ENCODE results near the gene ATXN2L. TPM values are rescaled to one million over a fixed set of nuclear protein-coding genes. Genes with fewer than 3 reads are reported as not detected.

The ATXN2L gene
- total and polyA plus RNA-seq, 2 of the 13 experiments (the other 11 are each of a cell fraction or from before 2014, with no cell fraction given), result 40.8 to 55.1 TPM

DNA sequence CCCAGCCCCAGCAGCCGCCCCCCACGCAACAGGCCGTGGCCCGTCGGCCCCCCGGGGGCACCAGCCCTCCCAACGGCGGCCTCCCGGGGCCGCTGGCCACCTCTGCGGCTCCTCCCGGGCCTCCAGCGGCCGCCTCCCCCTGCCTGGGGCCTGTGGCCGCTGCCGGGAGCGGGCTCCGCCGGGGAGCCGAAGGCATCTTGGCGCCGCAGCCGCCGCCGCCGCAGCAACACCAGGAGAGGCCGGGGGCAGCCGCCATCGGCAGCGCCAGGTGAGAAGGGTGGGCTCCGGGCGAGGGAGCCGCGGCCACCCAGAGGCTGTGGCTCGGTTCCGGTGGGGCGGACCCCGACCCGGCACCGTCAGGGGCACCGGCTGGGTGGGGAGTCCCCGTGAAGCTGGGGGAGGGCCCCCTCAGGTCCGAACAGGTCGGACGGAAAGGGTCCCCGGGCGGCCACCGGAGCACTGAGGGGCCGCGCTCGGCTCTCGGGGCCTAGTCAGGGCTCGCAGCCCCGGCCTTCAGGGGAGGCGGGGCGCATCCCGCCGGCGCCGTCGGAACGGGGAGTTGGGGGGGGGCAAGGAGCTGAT is 583 bp downstream of the ATXN2L start (continued):
- TF ChIP-seq, protein P1, sequence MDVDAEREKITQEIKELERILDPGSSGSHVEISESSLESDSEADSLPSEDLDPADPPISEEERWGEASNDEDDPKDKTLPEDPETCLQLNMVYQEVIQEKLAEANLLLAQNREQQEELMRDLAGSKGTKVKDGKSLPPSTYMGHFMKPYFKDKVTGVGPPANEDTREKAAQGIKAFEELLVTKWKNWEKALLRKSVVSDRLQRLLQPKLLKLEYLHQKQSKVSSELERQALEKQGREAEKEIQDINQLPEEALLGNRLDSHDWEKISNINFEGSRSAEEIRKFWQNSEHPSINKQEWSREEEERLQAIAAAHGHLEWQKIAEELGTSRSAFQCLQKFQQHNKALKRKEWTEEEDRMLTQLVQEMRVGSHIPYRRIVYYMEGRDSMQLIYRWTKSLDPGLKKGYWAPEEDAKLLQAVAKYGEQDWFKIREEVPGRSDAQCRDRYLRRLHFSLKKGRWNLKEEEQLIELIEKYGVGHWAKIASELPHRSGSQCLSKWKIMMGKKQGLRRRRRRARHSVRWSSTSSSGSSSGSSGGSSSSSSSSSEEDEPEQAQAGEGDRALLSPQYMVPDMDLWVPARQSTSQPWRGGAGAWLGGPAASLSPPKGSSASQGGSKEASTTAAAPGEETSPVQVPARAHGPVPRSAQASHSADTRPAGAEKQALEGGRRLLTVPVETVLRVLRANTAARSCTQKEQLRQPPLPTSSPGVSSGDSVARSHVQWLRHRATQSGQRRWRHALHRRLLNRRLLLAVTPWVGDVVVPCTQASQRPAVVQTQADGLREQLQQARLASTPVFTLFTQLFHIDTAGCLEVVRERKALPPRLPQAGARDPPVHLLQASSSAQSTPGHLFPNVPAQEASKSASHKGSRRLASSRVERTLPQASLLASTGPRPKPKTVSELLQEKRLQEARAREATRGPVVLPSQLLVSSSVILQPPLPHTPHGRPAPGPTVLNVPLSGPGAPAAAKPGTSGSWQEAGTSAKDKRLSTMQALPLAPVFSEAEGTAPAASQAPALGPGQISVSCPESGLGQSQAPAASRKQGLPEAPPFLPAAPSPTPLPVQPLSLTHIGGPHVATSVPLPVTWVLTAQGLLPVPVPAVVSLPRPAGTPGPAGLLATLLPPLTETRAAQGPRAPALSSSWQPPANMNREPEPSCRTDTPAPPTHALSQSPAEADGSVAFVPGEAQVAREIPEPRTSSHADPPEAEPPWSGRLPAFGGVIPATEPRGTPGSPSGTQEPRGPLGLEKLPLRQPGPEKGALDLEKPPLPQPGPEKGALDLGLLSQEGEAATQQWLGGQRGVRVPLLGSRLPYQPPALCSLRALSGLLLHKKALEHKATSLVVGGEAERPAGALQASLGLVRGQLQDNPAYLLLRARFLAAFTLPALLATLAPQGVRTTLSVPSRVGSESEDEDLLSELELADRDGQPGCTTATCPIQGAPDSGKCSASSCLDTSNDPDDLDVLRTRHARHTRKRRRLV (CRISPR knock-in tag; IDR thresholded peaks at IDR 0.05), result no peak
- TF ChIP-seq ATAD3A (CRISPR knock-in tag; IDR thresholded peaks at IDR 0.05) (no peak), ATF7-NPFF (CRISPR knock-in tag; IDR thresholded peaks at IDR 0.05; ENCODE audit: low read depth) (no peak), SRSF1 (optimal IDR thresholded peaks at IDR 0.05; ENCODE audit: low read depth, low read length) (peak; percentile 85), FLYWCH1 (CRISPR knock-in tag; IDR thresholded peaks at IDR 0.05) (0 out of 2 replicates have a peak, but pooled peaks have one; percentile 60), HNRNPL (IDR thresholded peaks at IDR 0.05; ENCODE audit: low read depth, low read length) (0 out of 2 replicates have a peak, but pooled peaks have one; percentile 42), KMT2A (CRISPR knock-in tag; IDR thresholded peaks at IDR 0.05) (peak; percentile 13; the same call in 1 of the 2 replicates), PHF5A (CRISPR knock-in tag; IDR thresholded peaks at IDR 0.05; ENCODE audit: low read depth, unreplicated experiment) (no peak), RFX5 (IDR thresholded peaks at IDR 0.05; ENCODE audit: low read depth, low read length) (no peak), SP4 (CRISPR knock-in tag; IDR thresholded peaks at IDR 0.05) (peak; percentile 78; the same call in 1 of the 2 replicates), PCBP1 (IDR thresholded peaks at IDR 0.05; ENCODE audit: borderline replicate concordance, low read depth, low read length) (0 out of 2 replicates have a peak, but pooled peaks have one; percentile 22), RXRA (CRISPR knock-in tag; IDR thresholded peaks at IDR 0.05) (no peak), ADNP (CRISPR knock-in tag; IDR thresholded peaks at IDR 0.05) (no peak), ZNF761 (CRISPR knock-in tag; conservative IDR thresholded peaks at IDR 0.05) (no peak), ATF1 (CRISPR knock-in tag; IDR thresholded peaks at IDR 0.05) (no peak)
- TF ChIP-seq, protein P2, sequence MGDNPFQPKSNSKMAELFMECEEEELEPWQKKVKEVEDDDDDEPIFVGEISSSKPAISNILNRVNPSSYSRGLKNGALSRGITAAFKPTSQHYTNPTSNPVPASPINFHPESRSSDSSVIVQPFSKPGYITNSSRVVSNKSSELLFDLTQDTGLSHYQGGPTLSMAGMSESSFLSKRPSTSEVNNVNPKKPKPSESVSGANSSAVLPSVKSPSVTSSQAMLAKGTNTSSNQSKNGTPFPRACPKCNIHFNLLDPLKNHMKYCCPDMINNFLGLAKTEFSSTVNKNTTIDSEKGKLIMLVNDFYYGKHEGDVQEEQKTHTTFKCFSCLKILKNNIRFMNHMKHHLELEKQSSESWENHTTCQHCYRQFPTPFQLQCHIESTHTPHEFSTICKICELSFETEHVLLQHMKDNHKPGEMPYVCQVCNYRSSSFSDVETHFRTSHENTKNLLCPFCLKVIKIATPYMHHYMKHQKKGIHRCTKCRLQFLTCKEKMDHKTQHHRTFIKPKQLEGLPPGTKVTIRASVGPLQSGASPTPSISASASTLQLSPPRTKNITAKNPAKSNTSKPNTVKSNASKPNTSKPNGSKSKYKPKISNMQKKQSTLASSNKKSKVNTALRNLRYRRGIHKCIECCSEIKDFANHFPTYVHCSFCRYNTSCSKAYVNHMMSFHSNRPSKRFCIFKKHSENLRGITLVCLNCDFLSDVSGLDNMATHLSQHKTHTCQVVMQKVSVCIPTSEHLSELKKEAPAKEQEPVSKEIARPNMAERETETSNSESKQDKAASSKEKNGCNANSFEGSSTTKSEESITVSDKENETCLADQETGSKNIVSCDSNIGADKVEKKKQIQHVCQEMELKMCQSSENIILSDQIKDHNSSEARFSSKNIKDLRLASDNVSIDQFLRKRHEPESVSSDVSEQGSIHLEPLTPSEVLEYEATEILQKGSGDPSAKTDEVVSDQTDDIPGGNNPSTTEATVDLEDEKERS (CRISPR knock-in tag; IDR thresholded peaks at IDR 0.05), result no peak
- TF ChIP-seq, protein P3, sequence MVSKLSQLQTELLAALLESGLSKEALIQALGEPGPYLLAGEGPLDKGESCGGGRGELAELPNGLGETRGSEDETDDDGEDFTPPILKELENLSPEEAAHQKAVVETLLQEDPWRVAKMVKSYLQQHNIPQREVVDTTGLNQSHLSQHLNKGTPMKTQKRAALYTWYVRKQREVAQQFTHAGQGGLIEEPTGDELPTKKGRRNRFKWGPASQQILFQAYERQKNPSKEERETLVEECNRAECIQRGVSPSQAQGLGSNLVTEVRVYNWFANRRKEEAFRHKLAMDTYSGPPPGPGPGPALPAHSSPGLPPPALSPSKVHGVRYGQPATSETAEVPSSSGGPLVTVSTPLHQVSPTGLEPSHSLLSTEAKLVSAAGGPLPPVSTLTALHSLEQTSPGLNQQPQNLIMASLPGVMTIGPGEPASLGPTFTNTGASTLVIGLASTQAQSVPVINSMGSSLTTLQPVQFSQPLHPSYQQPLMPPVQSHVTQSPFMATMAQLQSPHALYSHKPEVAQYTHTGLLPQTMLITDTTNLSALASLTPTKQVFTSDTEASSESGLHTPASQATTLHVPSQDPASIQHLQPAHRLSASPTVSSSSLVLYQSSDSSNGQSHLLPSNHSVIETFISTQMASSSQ (IDR thresholded peaks at IDR 0.05; ENCODE audit: low read depth), result no peak
- TF ChIP-seq, protein P3 (CRISPR knock-in tag; IDR thresholded peaks at IDR 0.05; ENCODE audit: borderline replicate concordance), result no peak
